GM04503 (cell line): ENCODE measurements around the gene LRMDA.

Experiments used
- DNase-seq: peaks from one replicate; pipeline ENCODE4 v3.0.0-alpha.2; 2012; ENCODE audit warnings: low read depth

The LRMDA gene

DNA sequence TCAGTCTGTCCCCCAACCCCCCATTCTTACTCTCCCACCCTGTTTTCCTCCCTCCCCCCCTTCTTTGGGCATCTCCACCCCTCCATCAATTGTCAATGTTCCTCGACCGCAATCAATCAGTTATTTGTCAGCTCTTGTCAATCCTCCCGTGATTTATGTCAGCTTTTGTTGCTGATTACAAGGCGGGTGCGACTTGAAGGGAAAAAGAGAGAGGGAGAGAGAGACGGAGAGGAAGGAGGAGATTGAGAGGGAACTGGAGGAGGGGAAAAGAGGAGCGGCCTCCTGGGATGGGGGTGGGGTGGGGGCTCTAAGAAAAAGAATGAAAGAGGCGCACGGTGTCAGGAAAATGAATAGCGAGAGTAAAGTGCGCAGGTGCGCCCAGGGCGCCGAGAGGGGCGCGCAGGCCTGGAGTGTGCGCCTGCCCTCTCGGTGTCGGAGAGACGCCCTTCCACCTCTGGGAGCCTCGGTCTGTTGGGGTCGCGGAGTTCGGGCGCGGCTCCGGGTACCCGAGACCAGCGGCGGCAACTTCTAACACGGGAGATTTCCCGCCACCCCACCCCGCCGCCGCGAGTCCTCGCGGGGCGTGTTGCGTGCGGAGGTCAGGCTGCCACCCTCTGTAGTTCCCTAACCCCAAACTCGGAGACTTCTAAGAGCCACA lies 28.8 kb upstream of the LRMDA start:
- no peak for DNase-seq

DNA sequence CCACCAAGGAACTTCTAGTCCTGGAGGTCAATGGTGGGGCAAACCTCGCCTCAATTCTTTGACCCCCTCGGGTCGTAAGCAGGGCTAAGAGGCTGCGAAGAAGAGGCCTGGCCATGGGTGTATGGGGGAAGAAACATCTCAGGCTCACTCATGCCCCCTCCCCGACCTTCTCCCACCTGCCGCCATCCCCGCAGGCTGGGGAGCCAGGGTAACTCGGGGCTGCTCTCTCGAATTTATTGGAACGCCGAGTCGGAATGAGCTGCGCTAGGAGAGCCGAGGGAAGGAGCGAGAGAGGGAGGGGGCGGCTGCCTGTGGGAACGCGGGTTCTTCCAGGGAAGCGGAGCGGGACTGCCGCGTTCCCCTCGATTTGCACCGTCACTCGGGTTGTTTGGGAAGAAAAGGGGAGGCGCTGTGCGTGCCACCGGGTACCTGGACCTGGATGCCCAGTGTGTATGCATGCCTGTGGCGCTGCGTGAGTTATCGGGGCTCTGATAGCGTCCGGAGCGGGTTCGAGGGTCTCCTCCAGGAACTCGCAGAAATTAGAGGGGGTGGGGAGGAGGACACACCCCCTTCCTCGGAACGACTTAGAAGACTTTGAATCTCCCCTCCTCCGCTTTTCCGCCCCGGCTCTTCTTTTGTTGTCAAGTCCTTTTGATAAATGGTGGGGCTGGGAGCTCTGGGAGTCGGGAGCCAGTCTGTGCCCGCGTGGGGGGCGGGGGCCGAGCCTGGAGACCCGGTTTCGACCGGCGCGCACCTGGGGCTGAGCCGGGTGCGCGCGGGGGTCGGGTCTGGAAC lies 28.1 kb upstream of the LRMDA start:
- DNase-seq, result no peak

DNA sequence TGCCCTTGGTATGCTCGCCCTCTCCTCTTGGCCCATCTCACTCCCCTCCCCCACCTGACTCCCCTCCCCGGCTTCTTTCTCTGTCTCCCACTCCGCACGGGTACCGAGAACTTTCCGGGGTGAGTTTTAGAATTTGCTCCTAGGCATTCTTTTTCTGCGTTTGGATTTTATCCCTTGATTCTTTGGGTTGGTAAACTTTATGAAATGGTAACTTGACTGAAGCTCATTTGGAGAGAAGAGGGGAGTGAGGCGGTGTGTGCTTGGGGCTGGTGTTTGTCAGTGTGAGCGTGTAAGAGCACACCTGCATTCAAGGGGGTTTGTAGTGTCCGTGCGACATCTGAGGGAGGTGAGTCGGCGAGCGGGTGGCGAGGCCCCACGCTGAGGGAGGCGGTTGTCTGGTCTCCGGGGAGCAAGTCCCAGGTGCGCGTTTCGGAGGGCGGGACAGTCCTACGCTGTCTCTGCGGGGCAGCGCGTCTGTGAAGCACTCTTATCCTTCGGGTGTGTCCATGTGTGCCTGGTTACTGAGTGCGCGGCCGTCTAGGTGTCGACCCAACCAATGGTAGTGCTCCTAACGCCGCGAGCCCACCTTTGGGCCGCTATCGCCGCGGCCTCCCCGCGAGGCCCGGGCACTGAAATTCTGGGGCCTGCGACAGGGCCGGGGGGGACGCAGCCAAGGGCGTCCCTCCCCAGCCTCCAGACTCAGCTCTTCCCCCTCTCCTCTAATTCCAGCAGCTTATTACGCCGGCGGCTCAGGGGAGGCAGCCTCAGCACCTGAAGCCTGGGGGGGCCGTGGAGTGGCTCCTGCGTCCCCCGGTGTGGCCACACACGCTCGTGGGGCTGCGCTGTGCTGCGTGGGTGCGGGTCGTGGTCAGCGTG lies 27.2 kb upstream of the LRMDA start:
- no peak for DNase-seq

DNA sequence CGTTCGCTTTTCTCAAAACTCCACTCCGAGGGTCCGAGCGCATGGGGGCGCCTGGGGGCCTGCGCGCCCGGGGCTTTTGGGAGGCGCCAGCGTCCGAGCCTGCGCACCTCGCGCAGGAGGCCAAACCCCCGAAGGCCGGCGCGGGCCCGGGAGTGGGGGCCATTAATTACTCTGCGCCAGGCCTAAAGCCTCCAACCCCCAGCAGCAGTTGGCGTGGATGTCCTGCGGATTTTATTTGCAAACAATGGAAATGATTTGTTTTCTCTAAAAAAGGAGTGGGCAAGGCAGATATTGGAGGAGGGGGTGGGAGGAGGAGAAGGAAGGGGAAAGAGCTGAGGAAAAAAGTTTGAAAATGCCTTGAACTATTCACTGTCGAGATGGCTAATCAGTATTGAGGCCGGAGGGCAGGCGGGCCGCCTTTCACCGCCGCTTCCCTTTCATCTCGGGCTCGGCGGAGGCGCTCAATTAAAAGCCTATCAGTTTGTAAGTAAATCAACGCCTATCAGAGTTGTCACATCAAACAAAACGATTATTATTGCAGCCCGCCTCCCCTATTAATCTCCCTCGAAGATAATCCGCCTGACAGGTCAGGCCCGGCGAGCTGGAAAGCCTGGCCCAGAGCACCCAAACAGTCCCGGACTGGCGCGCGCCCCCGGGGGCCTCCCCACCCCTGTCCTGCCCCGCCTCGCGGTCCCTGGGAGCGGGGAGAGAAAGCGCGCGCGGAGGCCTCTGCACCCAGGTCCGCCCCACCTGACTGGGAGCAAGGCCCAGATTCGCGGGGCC lies 26.4 kb upstream of the LRMDA start:
- no peak for DNase-seq

DNA sequence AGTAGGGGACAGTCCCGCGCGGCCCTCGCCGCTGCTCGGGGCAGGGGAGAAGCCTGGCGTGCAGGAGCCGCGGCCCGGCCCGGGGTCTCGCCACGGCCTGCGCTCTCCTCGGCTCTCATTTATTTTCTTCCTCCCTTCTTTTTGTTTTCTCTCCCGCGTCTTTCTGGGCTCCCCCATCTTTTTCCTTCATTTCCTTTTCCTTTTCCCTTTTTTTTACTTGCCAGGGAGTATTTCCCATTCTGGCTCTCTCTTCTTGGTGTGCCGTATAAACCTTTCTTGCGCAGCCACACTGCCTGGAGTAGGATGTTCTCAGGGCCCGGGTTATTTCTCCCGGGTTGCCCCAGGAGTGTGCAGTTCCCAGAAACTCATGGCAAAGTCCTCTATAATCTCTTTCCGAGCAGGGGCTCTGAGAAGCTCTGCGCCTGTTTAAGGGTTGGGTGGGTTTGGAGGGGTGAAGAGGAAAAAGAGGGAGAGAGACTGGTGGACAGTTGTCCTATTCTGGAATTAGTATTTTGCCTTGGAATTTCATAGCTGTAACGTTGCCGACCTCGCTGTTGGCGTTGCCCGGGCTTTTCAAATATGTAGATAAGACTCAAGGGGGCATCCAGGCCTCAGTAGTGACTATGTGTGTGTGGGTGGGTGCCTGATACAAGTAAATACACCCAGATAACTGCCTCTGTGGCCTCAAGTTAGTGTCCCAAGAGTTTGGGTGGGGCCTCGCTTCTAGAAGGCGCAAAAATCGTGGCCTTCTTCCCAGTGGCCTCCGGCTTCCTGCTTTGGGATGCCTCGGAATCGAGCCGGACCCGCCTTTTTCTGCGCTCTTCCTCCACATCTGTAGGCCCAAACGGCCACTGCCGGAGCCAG lies 25.6 kb upstream of the LRMDA start:
- no peak for DNase-seq

DNA sequence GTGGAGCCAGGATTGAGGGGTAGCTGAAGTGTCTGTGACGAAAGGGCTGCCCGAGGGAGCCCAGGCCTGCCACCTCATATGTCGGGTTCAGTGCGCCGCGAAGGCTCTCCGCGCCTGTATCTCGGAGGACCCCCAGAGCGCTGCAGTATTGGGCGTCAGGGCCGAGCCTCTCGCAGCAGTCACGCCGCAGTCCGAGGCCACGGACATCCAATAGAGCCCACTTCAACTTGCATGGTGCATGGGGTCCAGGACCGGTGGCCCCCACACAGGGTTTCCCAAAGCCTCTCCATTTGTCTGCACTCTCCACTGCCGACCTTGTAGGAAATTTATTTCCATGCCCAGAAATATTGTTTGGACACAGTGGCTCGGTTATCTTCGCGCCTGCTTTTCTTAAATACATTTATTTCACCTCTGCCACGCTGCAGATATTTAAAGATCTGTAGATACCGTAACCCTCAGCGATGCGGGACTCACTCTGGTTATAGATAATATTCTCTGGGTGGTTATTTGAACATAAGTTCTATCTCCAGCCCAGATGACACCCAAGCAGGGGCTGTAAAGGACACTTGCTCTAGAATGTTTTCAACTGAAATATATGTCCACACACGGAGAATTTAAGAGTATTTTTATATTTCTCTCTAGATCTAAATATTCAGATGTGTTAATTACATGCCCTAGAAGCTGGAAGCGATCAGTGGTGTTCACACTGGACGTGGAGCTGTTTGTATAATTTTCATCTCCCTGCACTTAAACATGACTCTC lies 24.8 kb upstream of the LRMDA start:
- no peak for DNase-seq

DNA sequence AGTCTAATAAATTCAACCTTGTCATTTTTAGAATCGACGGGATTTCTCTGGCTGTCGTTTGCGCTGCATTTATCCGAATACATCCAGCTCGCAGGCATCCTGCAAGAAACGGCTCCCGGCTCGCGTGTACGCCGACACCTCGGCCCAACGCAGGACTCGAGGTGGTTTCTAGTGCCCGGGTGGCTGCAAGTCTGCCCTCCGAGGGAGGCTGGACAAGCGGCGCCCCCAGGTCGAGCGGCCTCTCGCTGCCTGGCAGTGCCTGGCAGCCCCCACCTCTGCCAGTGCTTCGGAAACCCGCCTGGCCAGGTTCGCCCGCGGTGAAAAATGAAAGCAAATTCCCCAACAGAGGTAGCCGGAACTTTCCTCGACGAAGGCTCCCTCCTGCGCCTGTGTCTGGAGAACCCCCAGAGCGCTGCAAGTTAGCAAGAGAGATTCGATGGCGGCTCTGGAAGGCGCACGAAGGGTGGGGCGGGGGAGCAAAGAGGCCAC lies 24.2 kb upstream of the LRMDA start:
- no peak for DNase-seq

DNA sequence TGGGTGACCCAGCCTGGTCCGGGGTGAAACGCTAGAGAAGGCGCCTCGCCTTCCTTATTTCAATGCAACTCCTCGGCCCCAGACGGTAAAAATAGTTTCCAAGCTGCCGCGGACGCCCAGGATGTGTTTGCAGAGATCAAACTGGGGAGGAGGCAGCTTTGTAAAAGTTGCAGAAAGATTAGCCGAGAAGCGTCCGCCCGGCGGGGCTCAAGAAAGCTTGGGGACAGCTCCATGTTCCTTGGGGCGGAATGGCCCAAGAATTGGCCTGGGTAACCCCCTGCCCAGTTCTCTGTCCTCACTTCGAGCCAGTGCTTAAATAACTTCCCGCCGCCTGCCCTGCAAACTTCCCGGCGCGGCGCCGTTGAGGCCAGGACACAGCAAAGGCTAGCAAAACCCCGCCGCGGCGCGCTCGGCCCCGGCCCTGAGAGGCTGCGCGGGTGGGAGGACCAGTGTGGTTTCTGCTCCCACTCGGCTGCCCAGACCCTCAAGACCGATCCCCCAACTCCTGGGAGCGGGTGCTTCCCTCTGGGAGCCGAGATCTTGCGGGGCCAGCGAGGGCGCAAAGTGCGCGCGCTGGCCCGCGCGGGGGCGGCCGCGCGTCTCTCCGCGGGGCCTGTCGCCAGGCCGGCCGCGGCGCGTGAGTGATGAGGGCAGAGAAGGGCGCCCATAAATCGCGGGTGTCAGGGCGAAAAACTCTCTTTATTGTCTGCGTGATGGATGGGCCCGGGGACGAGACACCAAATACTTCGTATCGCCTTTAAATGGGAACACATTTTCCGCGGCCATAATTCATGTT lies 23.5 kb upstream of the LRMDA start:
- DNase-seq, result no peak

DNA sequence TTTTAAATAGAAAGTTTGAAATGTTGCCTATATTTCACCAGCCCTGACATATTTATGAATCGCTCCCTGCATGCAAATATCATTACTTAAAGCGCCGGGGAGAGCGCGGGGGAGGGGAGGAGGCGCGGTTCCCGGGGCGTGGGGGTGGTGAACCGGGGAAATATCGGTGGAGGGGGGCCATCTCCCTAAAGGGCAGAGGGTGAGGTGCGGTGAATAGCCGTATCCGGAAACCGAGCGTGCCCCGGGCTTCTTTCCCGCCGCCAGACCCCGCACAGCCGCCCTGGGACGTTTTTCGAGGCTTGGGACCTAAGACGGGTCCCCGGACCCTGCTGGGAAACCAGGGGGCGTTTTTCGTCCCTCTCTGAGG lies 22.9 kb upstream of the LRMDA start:
- no peak for DNase-seq

DNA sequence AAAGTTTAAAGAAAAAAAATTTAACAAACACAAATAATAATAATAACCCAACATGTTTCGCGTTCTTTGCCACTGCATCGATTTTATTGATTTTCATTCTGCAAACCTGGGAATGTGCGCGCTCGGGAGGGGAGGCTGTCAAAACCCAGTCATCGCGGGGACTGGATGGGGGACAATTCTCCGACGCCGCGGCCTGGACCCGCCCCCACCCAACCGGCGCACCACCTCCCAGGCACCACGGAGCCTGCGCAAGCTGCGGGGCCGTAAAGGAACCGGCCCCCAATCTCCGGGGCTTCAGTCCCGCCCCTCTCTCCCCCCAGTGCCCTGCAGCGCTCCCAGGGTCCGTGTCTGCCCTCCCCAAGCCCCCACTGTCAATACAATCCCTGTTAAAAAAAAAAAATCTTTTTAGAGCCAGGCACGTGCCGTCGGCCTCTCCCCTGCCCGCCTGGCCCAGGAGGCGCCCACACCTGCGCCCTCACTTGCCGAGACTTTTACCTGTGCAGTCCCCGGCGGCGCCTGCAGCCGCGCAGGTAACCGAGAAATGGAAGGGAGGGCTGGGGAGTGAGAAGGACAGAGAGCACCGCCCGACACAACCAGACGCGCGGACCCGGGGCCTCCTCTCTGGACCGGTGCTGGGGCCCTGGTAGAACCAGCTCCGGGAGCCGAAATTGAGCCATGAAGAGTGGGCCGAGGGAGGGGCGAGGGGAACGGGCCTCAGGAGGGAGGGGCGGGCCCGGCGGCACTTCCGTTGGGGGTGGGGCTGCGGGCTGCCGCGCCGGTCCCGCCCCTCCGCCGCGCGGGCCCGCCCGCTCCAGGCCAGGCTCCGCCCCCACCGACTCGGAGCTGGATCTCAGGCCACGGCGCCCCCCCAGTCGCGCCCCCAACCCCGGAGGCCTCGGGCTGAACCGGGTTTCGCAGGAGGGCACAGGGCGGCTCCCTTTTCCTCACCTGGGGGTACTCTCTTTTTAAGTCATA lies 22.2 kb upstream of the LRMDA start:
- no peak for DNase-seq

DNA sequence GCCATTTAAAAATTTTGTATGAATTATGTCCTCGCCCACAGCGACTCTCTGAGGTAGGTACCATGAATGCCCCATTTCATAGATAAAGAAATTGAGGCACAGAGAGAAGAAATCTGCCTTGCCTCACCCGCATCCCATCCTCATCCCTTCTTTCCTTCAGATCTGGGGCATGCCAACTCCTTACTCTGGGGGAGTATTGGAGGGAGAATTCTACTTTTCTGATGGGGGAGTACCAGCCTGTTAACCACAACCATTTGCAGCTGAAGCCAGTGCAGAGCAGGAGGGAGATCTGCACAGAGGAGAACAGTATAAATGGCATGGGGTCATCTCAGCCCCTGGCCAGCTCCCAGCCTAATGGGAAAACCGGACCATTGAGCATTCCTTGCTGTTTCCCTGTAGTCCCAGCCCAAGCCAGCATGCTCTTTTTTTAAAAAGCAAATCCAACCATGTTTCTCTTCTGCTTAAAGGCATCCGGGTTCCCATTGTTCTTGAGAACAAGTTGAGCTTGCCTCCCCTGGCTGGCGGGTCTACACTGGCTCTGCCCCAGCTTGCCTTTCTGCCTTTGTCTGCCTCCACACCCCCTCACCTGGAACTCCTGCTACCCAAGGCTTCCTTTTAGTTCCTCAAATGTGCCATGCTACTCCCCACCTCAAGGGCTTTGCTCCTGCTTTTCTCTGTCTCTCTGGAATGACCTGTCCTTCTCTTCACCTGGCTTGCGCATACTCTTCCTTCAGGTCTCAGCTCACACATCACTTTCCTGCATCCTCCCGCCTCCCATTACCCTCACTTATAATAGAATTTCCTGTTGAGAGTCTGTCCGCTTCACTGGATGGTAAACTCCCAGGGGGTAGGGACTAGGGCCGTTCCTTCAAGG lies 21.1 kb upstream of the LRMDA start:
- no peak for DNase-seq

DNA sequence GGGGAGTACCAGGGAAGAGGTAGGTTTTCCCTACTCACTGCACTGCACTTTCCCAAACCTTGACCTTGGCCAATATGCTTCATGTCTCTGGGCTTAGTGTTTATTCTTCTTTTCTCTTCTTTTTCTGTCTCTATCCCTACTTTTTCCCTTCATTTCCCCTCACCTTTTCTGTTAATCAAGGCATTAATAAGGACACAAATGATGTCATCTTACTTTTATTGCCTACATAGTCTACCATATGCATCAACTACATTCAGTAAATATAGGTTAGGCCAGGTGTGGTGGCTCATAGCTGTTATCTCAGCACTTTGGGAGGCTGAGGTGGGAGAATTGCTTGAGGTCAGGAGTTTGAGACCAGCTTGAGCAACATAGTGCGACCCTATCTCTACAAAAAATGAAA lies 16.9 kb upstream of the LRMDA start:
- no peak for DNase-seq

DNA sequence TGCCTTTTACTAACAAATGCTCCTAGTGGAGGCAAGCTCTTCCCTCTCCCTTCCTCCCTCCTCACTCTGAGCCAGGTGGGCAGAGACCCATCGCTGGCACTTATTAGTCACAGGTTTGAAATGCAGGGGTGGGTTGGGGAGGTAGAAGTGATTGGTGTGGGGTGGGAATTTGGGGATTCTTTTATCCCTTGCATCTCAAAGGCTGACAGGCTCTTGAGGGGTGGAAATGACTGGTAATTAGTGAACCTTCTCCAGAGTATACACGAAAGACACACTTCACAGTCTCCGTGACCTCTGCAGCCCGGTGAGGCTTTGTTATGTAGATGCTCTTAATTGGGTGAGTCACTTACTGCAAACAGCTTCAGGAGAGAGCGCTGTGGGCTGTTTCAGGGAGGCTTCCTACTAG lies 13.9 kb upstream of the LRMDA start:
- no peak for DNase-seq

DNA sequence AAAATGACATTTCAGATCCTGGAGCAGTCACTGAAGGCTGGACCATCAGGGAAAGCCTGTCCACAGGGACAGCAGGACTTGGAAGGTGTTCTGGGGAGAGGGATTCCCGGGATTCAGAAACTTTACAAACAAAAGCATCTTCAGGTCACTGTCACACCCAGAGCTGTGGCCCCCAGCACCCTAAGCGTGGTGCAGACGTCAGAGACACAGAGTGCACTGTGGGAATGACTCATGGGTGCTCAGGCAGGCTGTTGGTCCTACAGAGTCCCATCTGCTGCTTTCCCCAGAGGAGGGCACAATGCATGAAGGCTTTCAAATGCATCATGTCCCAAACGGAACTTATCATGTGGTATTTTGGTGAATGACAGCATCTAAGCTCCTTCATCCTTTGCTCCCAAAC lies 13.1 kb upstream of the LRMDA start:
- DNase-seq, result no peak

DNA sequence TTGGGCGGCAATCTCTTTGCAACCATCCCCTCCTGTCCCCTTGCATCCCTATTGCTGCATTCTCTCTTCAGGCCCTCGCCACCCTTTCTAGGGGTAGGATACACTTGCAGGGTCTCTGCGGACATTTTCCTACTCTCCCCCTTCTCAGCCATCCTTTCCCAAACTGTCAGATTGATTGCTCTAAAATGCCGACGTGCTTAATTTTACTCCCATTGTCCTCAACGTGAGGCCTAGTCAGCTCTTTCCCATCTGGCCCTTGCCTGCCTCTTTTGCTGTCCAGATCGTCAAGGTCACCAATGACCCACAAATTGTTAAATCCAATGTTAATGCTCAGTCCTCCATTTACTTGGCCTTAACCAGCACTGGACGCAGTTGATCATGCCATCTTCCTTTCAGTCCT lies 12.7 kb upstream of the LRMDA start:
- no peak for DNase-seq

DNA sequence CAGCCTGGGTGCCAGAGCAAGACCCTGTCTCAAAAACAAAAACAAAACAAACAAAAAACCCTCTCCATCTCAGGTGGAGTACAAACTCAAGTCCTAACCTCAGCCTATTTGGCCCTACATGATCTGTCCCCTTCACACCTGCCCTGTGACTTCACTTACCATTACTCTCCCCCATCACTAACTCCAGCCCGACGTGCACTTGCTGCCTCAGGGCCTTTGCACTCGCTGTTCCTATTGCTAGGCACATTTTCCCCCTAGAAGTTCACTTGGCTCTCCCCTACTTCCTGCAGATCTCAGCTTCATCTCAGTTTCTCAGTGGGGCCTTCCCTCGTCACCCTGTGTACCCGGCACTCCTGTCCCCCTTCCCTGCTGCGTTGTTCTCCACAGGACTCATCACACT lies 8.5 kb upstream of the LRMDA start:
- DNase-seq, result no peak

DNA sequence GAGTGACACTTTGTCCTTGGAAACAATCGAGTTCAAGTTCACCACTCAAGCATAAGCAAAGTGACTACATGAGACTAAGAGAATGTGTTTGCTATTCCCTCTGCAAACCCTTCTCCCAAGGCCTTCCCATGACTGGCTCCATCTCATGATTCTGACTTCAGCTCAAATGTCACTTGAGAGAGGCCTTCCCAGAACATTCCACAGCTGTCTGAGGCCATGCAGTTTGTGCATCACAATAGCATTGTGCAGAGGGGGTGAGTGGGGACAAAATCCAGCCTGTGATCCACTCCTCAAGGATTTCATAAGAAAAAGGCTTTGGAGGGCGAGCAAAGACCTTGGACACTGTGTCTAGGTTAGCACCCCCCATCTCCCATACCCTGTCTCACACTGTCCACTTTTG lies 6.9 kb upstream of the LRMDA start:
- no peak for DNase-seq
